Hypothalamus (tissue), 51 donors: ENCODE measurements around the gene NALCN.
A peak's percentile ranks its signal among the peaks of the same experiment; 100 is the strongest.

Source experiments
- DNase-seq, 51 donors: peaks; one replicate each; lab custom pipeline; 2025; lab: John Stamatoyannopoulos, UW

Gene NALCN

GRCh38 chr13:101416181-101417042 is at the start of gene NALCN:
TSS of gene NALCN (minus strand) at chr13:101416508. CDS start at chr13:101399126, 17,382 bp downstream.
- DNase-seq, result peak in 43 of 51 donors; percentile 16 to 83 (median 58)

GRCh38 chr13:101465877-101466276 is 49.6 kb upstream of the NALCN start:
- no peak for DNase-seq

DNA sequence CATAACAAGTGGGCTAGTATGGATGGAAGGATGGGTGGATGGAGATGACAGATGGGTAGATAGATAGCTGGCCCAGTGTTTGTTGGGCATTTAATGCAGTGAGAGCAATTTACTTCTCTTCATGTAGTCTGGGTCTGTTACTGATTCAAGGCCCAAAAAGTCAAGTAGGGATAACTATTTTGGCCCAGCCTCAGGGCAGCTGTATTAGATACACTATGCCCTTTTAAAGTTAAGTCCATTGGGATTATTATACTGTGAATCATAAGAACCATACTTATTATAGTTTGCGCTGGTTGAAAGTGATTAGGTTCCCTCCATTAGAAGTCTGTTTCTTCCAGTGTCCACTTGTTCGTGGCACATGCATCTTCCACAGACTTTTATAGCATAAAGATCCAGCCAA is 40.9 kb upstream of the NALCN start:
- DNase-seq, result no peak

DNA sequence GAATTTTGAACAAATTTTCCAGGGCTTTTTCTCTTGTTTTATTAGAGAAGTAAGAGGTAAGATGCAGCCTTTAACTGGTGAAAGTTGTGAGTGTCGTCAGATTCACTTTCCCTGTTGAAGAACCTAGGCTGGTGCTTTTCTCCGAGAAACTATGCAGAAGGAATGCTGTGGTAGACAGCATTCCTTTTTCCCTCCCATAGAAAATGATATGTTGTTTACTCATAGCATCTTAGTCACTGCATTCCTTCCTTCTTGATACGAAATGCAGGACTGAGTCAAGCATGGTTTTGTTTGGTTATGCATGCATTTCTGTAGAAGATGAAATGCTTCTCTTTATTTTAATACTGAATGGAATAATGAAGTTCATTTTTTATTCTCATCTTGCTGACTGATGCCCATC is 39.6 kb upstream of the NALCN start:
- no peak for DNase-seq

GRCh38 chr13:101454767-101455166 is 38.5 kb upstream of the NALCN start:
- no peak for DNase-seq

DNA sequence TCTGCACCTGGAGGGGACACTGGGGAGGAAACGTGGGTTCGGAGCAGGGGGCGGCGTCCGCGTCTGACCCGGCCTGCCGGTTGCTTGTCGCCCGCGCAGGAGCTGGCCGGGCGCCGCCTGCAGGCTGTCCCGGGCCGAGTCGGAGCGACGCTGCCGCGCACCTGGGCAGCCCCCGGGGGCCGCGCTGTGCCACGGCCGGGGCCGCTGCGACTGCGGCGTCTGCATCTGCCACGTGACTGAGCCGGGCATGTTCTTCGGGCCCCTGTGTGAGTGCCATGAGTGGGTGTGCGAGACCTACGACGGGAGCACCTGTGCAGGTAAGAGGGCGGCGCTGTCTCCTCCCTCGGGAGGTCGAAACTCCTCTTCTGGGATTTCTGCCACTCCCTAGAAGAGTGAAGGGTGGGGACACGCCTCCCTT is 37.5 kb upstream of the NALCN start:
- peak in 14 of 51 donors; percentile 1 to 57 (median 16) for DNase-seq

- DNase-seq, result peak in 7 of 51 donors; percentile 0 to 13 (median 3)
These were observed 36.5 kb upstream of the NALCN start, which contains the start of gene ITGBL1 for GRCh38 chr13:101452519-101453485. TSS of gene ITGBL1 (plus strand) at chr13:101452675. CDS start at chr13:101452834, 159 bp downstream.

DNA sequence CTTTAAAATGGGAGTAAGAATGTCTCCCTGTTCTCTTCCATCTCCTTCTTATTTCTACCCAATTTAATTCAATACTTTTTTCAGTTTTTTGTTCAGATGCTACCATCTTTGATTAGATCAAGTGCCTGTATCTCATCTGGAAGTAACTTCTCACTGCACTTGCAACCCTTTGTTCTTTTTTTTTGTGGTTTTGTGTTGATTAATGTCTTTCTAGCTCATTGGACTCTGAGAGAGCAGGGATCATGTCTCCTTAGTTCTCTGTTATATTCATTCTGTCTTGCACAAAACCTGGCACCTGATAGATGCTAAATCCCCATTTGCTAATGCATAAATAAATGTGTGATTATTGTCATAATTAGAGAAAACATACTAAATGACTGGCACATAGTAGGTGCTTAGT is 35.3 kb upstream of the NALCN start:
- no peak for DNase-seq

GRCh38 chr13:101450749-101451130 is 34.4 kb upstream of the NALCN start:
- no peak for DNase-seq

GRCh38 chr13:101449790-101450748 is 33.8 kb upstream of the NALCN start:
- peak in 1 of 51 donors; percentile 7 for DNase-seq

GRCh38 chr13:101447852-101448251 is 31.5 kb upstream of the NALCN start:
- DNase-seq, result no peak

DNA sequence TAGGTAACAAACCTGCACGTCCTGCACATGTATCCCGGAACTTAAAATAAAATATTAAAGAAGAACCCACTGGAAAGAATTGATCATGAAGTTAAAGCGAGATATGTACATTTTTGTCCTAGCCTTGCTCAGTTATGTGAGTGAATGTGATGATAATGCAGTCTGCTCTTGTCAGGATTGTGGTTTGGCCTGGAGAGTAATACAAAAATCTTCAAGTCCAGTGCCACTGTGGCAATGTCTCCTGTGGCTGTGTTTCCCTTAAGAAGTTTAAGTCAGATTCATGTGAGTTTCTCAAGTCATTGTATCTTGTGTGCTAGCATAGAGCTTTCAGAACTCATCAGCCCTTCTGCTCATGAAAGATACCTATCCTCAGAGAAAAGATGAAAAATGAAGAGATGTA is 18.2 kb upstream of the NALCN start:
- no peak for DNase-seq

DNA sequence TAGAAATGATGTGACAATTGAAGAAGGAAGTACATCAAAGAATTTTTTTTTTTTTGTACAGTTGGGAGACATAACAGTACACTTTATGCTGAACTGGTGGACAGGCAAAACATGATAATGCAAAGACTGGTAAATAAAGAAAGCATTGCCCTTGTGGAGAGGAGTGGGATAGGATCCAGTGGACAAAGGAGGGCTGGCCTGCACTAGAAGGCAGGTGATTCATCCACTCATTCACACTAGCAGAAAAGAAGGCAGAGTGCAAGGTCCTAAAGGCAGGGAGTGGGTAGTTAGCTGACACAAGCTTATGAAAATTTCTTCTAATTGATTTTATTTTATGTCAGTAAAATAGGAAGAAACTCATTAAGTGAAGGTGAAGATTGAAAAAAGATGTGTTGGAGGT is 17.6 kb upstream of the NALCN start:
- DNase-seq, result no peak

GRCh38 chr13:101429733-101430132 is 13.4 kb upstream of the NALCN start:
- no peak for DNase-seq

DNA sequence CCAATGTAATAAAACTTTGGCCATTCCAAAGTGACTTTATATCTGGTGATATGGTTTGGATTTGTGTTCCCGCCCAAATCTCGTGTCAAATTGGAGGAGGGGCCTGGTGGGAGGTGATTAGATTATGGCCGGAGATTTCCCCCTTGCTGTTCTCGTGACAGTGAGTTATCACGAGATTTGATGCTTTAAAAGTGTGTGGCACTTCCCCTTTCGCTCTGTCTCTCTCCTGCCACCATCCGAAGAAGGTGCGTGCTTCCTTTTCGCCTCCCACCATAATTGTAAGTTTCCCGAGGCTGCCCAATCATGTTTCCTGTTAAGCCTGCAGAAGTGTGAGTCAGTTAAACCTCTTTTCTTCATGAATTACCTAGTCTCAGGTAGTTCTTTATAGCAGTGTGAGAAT is 9.3 kb upstream of the NALCN start:
- no peak for DNase-seq

DNA sequence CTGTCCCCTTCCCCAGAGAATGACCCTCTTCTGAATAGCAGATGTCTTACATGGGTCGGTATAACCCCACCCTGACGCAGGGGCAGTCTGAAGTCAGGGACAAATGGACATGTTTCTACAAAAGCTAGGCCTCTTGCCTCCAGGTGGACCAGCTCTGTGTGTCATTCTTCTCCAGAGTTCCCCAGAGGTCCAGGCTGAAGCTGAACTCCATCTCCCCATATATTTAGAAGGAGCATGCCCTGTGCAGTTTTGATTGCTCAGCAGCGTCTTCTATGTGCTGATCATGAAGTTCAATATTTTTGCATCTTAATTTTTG is 8.8 kb upstream of the NALCN start:
- DNase-seq, result peak in 3 of 51 donors; percentile 12 to 71 (median 37)

- peak in 35 of 51 donors; percentile 1 to 87 (median 44) for DNase-seq
These were observed 8.3 kb upstream of the NALCN start for GRCh38 chr13:101424381-101425155.

GRCh38 chr13:101423872-101424271 is 7.6 kb upstream of the NALCN start:
- peak in 3 of 51 donors; percentile 7 to 61 (median 24) for DNase-seq

GRCh38 chr13:101417501-101417900 is 1.2 kb upstream of the NALCN start:
- DNase-seq, result no peak
